ENCODE data around the gene GPR31.
A peak's percentile ranks its signal among the peaks of the same experiment; 100 is the strongest.

Gene GPR31

GRCh38 chr6:167143041-167143440 is 14.7 kb downstream of the GPR31 start:
- no peak for DNase-seq
- in situ Hi-C loops (cut with MboI; ENCODE audit: low pct_unique_long_range_greater_than_20kb, low sequenced_read_pairs), result no loop called here

GRCh38 chr6:167142433-167142761 is 15.4 kb downstream of the GPR31 start:
- DNase-seq, result no peak
- in situ Hi-C loops (cut with MboI; ENCODE audit: low pct_unique_long_range_greater_than_20kb, low sequenced_read_pairs), result no loop called here

GRCh38 chr6:167141667-167142432 is 15.9 kb downstream of the GPR31 start:
- DNase-seq, result peak; percentile 58
- in situ Hi-C loops (cut with MboI; ENCODE audit: low pct_unique_long_range_greater_than_20kb, low sequenced_read_pairs), result no loop called here

- in situ Hi-C loops (cut with MboI; ENCODE audit: low pct_unique_long_range_greater_than_20kb, low sequenced_read_pairs), result no loop called here
- no peak for DNase-seq
Observed at GRCh38 chr6:167140589-167141474, 16.9 kb downstream of the GPR31 start.

GRCh38 chr6:167139761-167140160 is 18.0 kb downstream of the GPR31 start:
- in situ Hi-C loops (cut with MboI; ENCODE audit: low pct_unique_long_range_greater_than_20kb, low sequenced_read_pairs), result no loop called here
- DNase-seq, result no peak

- no peak for DNase-seq
- in situ Hi-C loops (cut with MboI; ENCODE audit: low pct_unique_long_range_greater_than_20kb, low sequenced_read_pairs), result no loop called here
Observed at GRCh38 chr6:167137881-167138280, 19.9 kb downstream of the GPR31 start.

- in situ Hi-C loops (cut with MboI; ENCODE audit: low pct_unique_long_range_greater_than_20kb, low sequenced_read_pairs), result no loop called here
- no peak for DNase-seq
Observed at GRCh38 chr6:167137081-167137480, 20.7 kb downstream of the GPR31 start.

- DNase-seq, result no peak
- in situ Hi-C loops (cut with MboI; ENCODE audit: low pct_unique_long_range_greater_than_20kb, low sequenced_read_pairs), result no loop called here
Observed at GRCh38 chr6:167136376-167136775, 21.4 kb downstream of the GPR31 start.

GRCh38 chr6:167134448-167135328 is 23.1 kb downstream of the GPR31 start:
- DNase-seq, result no peak
- in situ Hi-C loops (cut with MboI; ENCODE audit: low pct_unique_long_range_greater_than_20kb, low sequenced_read_pairs), result no loop called here

- DNase-seq, result no peak
- in situ Hi-C loops (cut with MboI; ENCODE audit: low pct_unique_long_range_greater_than_20kb, low sequenced_read_pairs), result no loop called here
Observed at GRCh38 chr6:167130712-167131684, 26.8 kb downstream of the GPR31 start.

- DNase-seq, result no peak
- in situ Hi-C loops (cut with MboI; ENCODE audit: low pct_unique_long_range_greater_than_20kb, low sequenced_read_pairs), result no loop called here
Observed at GRCh38 chr6:167130008-167130677, 27.6 kb downstream of the GPR31 start.

GRCh38 chr6:167129562-167129961 is 28.2 kb downstream of the GPR31 start:
- in situ Hi-C loops (cut with MboI; ENCODE audit: low pct_unique_long_range_greater_than_20kb, low sequenced_read_pairs), result no loop called here
- no peak for DNase-seq

GRCh38 chr6:167129159-167129558 is 28.6 kb downstream of the GPR31 start:
- in situ Hi-C loops (cut with MboI; ENCODE audit: low pct_unique_long_range_greater_than_20kb, low sequenced_read_pairs), result no loop called here
- DNase-seq, result no peak

- DNase-seq, result no peak
- in situ Hi-C loops (cut with MboI; ENCODE audit: low pct_unique_long_range_greater_than_20kb, low sequenced_read_pairs), result no loop called here
Observed at GRCh38 chr6:167127785-167128531, 29.8 kb downstream of the GPR31 start.

GRCh38 chr6:167125855-167126349 is 31.9 kb downstream of the GPR31 start:
- in situ Hi-C loops (cut with MboI; ENCODE audit: low pct_unique_long_range_greater_than_20kb, low sequenced_read_pairs), result no loop called here
- no peak for DNase-seq

GRCh38 chr6:167125410-167125809 is 32.4 kb downstream of the GPR31 start:
- DNase-seq, result no peak
- in situ Hi-C loops (cut with MboI; ENCODE audit: low pct_unique_long_range_greater_than_20kb, low sequenced_read_pairs), result no loop called here

GRCh38 chr6:167124753-167125152 is 33.0 kb downstream of the GPR31 start:
- DNase-seq, result no peak
- in situ Hi-C loops (cut with MboI; ENCODE audit: low pct_unique_long_range_greater_than_20kb, low sequenced_read_pairs), result no loop called here

All from KBM-7 (cell line).